Activated naive CD4-positive, alpha-beta T cell treated with Interleukin-2 at 50 U/mL for 16 hours (primary cell): Measurements from ENCODE around the gene NELFE.
"Not testable (repeated sequence)": the region's sequence is repeated elsewhere in the genome, so short reads cannot be mapped to it uniquely, and the experiment has no call there.

Experiments
- DNase-seq: peaks from one replicate; pipeline ENCODE4 v3.0.0-alpha.2; 2020

Gene NELFE

GRCh38 chr6:31958741-31959739 is at the start of gene NELFE, which contains the start of gene SKIC2:
NELFE (minus strand) TSS chr6:31958971; CDS start chr6:31958446, 525 bp downstream.
SKIC2 (plus strand) TSS chr6:31959175; CDS start chr6:31959193, 18 bp downstream.
- DNase-seq, result peak; percentile 99

- DNase-seq, result not testable (repeated sequence)
These were observed 49.3 kb upstream of the NELFE start for GRCh38 chr6:32008037-32008436.

- not testable (repeated sequence) for DNase-seq
These were observed 48.3 kb upstream of the NELFE start for GRCh38 chr6:32007086-32007485.

GRCh38 chr6:32005991-32006529 is 47.3 kb upstream of the NELFE start:
- not testable (repeated sequence) for DNase-seq

- not testable (repeated sequence) for DNase-seq
These were observed 46.7 kb upstream of the NELFE start for GRCh38 chr6:32005538-32005880.

- not testable (repeated sequence) for DNase-seq
These were observed 46.2 kb upstream of the NELFE start for GRCh38 chr6:32004864-32005537.

- DNase-seq, result not testable (repeated sequence)
These were observed 45.6 kb upstream of the NELFE start for GRCh38 chr6:32004393-32004792.

- DNase-seq, result not testable (repeated sequence)
These were observed 44.5 kb upstream of the NELFE start for GRCh38 chr6:32003301-32003700.

- DNase-seq, result not testable (repeated sequence)
These were observed 43.9 kb upstream of the NELFE start for GRCh38 chr6:32002546-32003268.

- DNase-seq, result not testable (repeated sequence)
These were observed 37.6 kb upstream of the NELFE start for GRCh38 chr6:31996385-31996784.

GRCh38 chr6:31994421-31994820 is 35.6 kb upstream of the NELFE start:
- DNase-seq, result not testable (repeated sequence)

- not testable (repeated sequence) for DNase-seq
These were observed 30.6 kb upstream of the NELFE start for GRCh38 chr6:31989363-31989762.

- DNase-seq, result not testable (repeated sequence)
These were observed 23.0 kb upstream of the NELFE start, which contains the start of gene C4A for GRCh38 chr6:31981744-31982143. C4A (plus strand) TSS chr6:31982057; CDS start chr6:31982108, 51 bp downstream.

GRCh38 chr6:31980998-31981397 is 22.2 kb upstream of the NELFE start:
- DNase-seq, result not testable (repeated sequence)

- DNase-seq, result not testable (repeated sequence)
These were observed 21.6 kb upstream of the NELFE start for GRCh38 chr6:31980195-31980876.

- no peak for DNase-seq
These were observed 20.6 kb upstream of the NELFE start for GRCh38 chr6:31979238-31979898.

GRCh38 chr6:31978831-31979230 is 20.1 kb upstream of the NELFE start:
- no peak for DNase-seq

- no peak for DNase-seq
These were observed 19.2 kb upstream of the NELFE start for GRCh38 chr6:31977816-31978431.

GRCh38 chr6:31976065-31976464 is 17.3 kb upstream of the NELFE start:
- not testable (repeated sequence) for DNase-seq

GRCh38 chr6:31972709-31973350 is 14.1 kb upstream of the NELFE start:
- peak; percentile 26 for DNase-seq
